ENCODE data around the gene TTC29. TPM values are rescaled to one million over a fixed set of nuclear protein-coding genes. Genes with fewer than 3 reads are reported as not detected.
"Not testable (repeated sequence)": the region's sequence is repeated elsewhere in the genome, so short reads cannot be mapped to it uniquely, and the experiment has no call there.

TTC29 gene
- total and polyA plus RNA-seq, 2 experiments from 2014 or later, result 0.13 to 0.66 TPM

DNA sequence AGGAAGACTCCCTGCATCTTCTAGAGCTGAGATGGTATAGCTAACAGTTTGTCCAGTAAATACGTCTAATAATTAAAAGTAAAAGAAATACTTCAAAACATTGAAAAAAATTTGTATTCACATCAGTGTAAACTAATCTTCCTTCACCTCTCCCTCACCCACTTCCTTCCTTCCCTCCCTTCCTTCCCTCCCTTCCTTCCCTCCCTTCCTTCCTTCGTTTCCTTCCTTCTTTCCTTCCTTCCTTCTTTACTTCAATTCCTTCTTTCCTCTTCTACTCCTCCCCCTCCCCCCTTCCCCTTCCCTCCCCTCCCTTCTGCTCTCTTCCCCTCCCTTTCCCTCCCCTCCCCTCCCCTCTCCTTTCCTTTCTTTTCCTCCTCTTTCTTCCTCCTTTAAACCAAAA is 203.2 kb downstream of the TTC29 start:
- Histone ChIP-seq H3K9me3 (ENCODE audit: low read depth) (no peaks in the 10 kb centered on the region), H3K36me3 (replicated peaks; ENCODE audit: insufficient read depth, low read depth) (no peaks in the 10 kb centered on the region), H3K79me2 (no peaks in the 10 kb centered on the region), H3K4me2 (no peak overlapping the region), H3K4me1 (ENCODE audit: insufficient read depth) (no peaks in the 10 kb centered on the region), H3K27ac (no peak overlapping the region), H3K4me3 (no peak overlapping the region), H2AFZ (no peak overlapping the region), H3K27me3 (no peaks in the 10 kb centered on the region), H3K9me2 (replicated peaks; ENCODE audit: insufficient read depth) (no peaks in the 10 kb centered on the region), H4K20me1 (ENCODE audit: insufficient read depth, poor library complexity, severe bottlenecking) (no peaks in the 10 kb centered on the region)
- no peak for TF ChIP-seq CTCF (IDR thresholded peaks at IDR 0.05; ENCODE audit: poor library complexity)
- no peak for TF ChIP-seq EZH2phosphoT487 (IDR thresholded peaks at IDR 0.05; ENCODE audit: low read depth, severe bottlenecking, unreplicated experiment)
- no peak for TF ChIP-seq EZH2 (IDR thresholded peaks at IDR 0.05; ENCODE audit: borderline replicate concordance)
- 88% methylated on average over 1 of the region's 2 CpGs for WGBS (ENCODE audit: low lambda C conversion rate, missing lambda C conversion rate)
- DNase-seq (ENCODE audit: low spot score), result no peak

GRCh38 chr4:146739182-146739581 is 206.5 kb downstream of the TTC29 start:
- no peak overlapping the region for H3K4me3 ChIP-seq
- no peak for DNase-seq (ENCODE audit: low spot score)
- no peaks in the 10 kb centered on the region for H4K20me1 ChIP-seq (ENCODE audit: insufficient read depth, poor library complexity, severe bottlenecking)
- no peaks in the 10 kb centered on the region for H3K9me3 ChIP-seq (ENCODE audit: low read depth)
- H3K79me2 ChIP-seq, result no peaks in the 10 kb centered on the region
- WGBS (ENCODE audit: low lambda C conversion rate, missing lambda C conversion rate), result 73% methylated on average over 3 of the region's 3 CpGs
- no peak for TF ChIP-seq EZH2phosphoT487 (IDR thresholded peaks at IDR 0.05; ENCODE audit: low read depth, severe bottlenecking, unreplicated experiment)
- no peak for TF ChIP-seq EZH2 (IDR thresholded peaks at IDR 0.05; ENCODE audit: borderline replicate concordance)
- TF ChIP-seq CTCF (IDR thresholded peaks at IDR 0.05; ENCODE audit: poor library complexity), result no peak
- no peak overlapping the region for H3K27ac ChIP-seq
- H3K4me2 ChIP-seq, result no peak overlapping the region
- H3K36me3 ChIP-seq (replicated peaks; ENCODE audit: insufficient read depth, low read depth), result no peaks in the 10 kb centered on the region
- no peaks in the 10 kb centered on the region for H3K9me2 ChIP-seq (replicated peaks; ENCODE audit: insufficient read depth)
- no peak overlapping the region for H2AFZ ChIP-seq
- no peaks in the 10 kb centered on the region for H3K27me3 ChIP-seq
- H3K4me1 ChIP-seq (ENCODE audit: insufficient read depth), result no peaks in the 10 kb centered on the region

DNA sequence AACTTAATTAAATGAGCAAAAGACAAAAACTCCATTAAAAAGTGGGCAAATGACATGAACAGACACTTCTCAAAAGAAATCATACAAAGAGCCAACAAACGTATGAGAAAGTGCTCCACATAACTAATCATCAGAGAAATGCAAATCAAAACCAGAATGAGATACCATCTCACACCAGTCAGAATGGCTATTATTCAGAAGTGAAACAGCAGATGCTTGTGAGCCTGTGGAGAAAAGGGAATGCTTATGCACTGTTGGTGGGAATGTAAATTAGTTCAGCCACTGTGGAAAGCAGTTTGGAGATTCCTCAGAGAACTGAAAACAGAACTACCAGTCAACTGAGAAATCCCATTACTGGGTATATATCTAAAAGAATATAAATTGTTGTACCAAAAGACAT is 222.1 kb downstream of the TTC29 start:
- 63% methylated on average over 1 of the region's 1 CpG for WGBS (ENCODE audit: low lambda C conversion rate, missing lambda C conversion rate)
- H3K79me2 ChIP-seq; H3K4me1 ChIP-seq (ENCODE audit: insufficient read depth); H2AFZ ChIP-seq; H4K20me1 ChIP-seq (ENCODE audit: insufficient read depth, poor library complexity, severe bottlenecking); DNase-seq (ENCODE audit: low spot score); H3K36me3 ChIP-seq (replicated peaks; ENCODE audit: insufficient read depth, low read depth); H3K27me3 ChIP-seq; H3K4me2 ChIP-seq; H3K4me3 ChIP-seq; H3K9me3 ChIP-seq (ENCODE audit: low read depth); H3K9me2 ChIP-seq (replicated peaks; ENCODE audit: insufficient read depth); H3K27ac ChIP-seq: not testable (repeated sequence)

DNA sequence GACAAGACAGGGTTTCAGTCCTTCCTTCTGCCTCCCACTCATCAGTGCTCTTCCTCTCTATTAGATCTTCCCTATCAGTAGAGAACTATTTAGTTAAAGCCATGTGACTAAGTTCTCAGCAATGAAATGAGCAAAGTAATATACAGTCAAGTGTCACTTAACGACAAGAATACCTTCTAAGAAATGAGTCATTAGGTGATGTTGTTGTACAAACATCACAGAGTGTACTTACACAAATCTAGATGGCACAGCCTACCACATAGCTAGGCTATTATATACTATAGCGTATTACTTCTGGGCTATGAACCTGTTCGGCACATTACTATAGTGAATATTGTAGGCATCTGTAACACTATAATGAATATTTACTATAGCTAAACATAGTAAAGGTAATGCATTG is 235.7 kb downstream of the TTC29 start:
- Histone ChIP-seq H3K4me1 (ENCODE audit: insufficient read depth) (no peaks in the 10 kb centered on the region), H3K36me3 (replicated peaks; ENCODE audit: insufficient read depth, low read depth) (no peaks in the 10 kb centered on the region), H3K4me3 (no peak overlapping the region), H3K4me2 (no peak overlapping the region), H3K27ac (no peak overlapping the region), H3K27me3 (no peaks in the 10 kb centered on the region), H4K20me1 (ENCODE audit: insufficient read depth, poor library complexity, severe bottlenecking) (no peaks in the 10 kb centered on the region), H3K9me3 (ENCODE audit: low read depth) (no peaks in the 10 kb centered on the region), H3K79me2 (no peaks in the 10 kb centered on the region), H2AFZ (no peak overlapping the region), H3K9me2 (replicated peaks; ENCODE audit: insufficient read depth) (no peaks in the 10 kb centered on the region)
- TF ChIP-seq CTCF (IDR thresholded peaks at IDR 0.05; ENCODE audit: poor library complexity) (no peak), EZH2 (IDR thresholded peaks at IDR 0.05; ENCODE audit: borderline replicate concordance) (no peak), EZH2phosphoT487 (IDR thresholded peaks at IDR 0.05; ENCODE audit: low read depth, severe bottlenecking, unreplicated experiment) (no peak)
- WGBS (ENCODE audit: low lambda C conversion rate, missing lambda C conversion rate), result 81% methylated on average over 3 of the region's 3 CpGs
- peak; percentile 4 for DNase-seq (ENCODE audit: low spot score)

Measured in hepatocyte (in vitro differentiated cells).